Tibial nerve (tissue), 4 donors: ENCODE measurements around the gene KLHDC10.

Source experiments
- EP300 ChIP-seq, 2 donors: sonication (generic); formaldehyde crosslinking; IDR thresholded peaks; one replicate each; pipeline ENCODE4 v1.6.1; 2017; ENCODE audit warnings: antibody characterized with exemption in 2 of 2, mild to moderate bottlenecking in 1 of 2
- POLR2A ChIP-seq, 2 donors: fragments of 450-650 bp; IDR thresholded peaks; one replicate each; pipeline ENCODE4 v1.6.1; 2017; ENCODE audit warnings: antibody characterized with exemption in 2 of 2, mild to moderate bottlenecking in 2 of 2, moderate library complexity in 2 of 2
- TF ChIP-seq, protein P1 (sequence below), 5 experiments: fragments of 200-600 bp in 3 of 5; fragments of 450-650 bp in 2 of 5; sonication (generic) in 3 of 5; IDR thresholded peaks; one replicate each; pipeline ENCODE4 v1.5.1; 2016 to 2019; ENCODE audit warnings: antibody characterized with exemption in 5 of 5, mild to moderate bottlenecking in 3 of 5, moderate library complexity in 2 of 5

DNA sequence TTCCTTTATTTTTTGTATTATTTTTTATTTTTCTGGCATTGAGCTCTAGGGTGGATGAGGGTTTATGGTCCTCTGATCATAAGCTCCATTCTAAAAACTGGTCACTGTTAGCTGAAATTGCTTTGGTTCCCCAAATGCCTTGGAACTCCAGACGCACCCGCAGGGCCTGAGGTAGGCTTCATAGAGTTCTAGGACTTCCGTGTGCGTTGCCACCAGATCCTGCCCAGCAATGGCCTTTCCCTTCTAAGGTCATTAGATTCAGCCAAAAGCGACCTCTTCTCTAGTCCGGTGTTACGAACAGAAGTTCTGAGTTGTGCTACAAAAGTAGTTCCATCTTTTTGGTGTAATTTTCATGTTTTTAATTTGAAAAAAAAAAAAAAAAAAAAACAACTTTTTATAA is 64.4 kb downstream of the KLHDC10 start:
- TF ChIP-seq, protein P1, sequence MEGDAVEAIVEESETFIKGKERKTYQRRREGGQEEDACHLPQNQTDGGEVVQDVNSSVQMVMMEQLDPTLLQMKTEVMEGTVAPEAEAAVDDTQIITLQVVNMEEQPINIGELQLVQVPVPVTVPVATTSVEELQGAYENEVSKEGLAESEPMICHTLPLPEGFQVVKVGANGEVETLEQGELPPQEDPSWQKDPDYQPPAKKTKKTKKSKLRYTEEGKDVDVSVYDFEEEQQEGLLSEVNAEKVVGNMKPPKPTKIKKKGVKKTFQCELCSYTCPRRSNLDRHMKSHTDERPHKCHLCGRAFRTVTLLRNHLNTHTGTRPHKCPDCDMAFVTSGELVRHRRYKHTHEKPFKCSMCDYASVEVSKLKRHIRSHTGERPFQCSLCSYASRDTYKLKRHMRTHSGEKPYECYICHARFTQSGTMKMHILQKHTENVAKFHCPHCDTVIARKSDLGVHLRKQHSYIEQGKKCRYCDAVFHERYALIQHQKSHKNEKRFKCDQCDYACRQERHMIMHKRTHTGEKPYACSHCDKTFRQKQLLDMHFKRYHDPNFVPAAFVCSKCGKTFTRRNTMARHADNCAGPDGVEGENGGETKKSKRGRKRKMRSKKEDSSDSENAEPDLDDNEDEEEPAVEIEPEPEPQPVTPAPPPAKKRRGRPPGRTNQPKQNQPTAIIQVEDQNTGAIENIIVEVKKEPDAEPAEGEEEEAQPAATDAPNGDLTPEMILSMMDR (IDR thresholded peaks at IDR 0.05): no peak
- no peak for TF ChIP-seq POLR2A (IDR thresholded peaks at IDR 0.05)
- no peak for TF ChIP-seq EP300 (IDR thresholded peaks at IDR 0.05)
